Activated naive CD4-positive, alpha-beta T cell treated with anti-CD3 and anti-CD28 coated beads, Interleukin-2, amount 50 U/mL, for 16 hours (primary cell): ENCODE measurements around the gene KLHDC10.
"Not testable (repeated sequence)": the region's sequence is repeated elsewhere in the genome, so short reads cannot be mapped to it uniquely, and the experiment has no call there.

Experiments
- DNase-seq: peaks from one replicate; pipeline ENCODE4 v3.0.0-alpha.2; 2020

The KLHDC10 gene

GRCh38 chr7:130162196-130162595 lies 91.9 kb downstream of the KLHDC10 start:
- no peak for DNase-seq

GRCh38 chr7:130174237-130174959 lies 104.1 kb downstream of the KLHDC10 start:
- DNase-seq, result no peak

- DNase-seq, result no peak
Measured at GRCh38 chr7:130178251-130178650, 107.9 kb downstream of the KLHDC10 start.

GRCh38 chr7:130179631-130180030 lies 109.3 kb downstream of the KLHDC10 start:
- no peak for DNase-seq

- peak; percentile 21 for DNase-seq
Measured at GRCh38 chr7:130180571-130181262, 110.4 kb downstream of the KLHDC10 start.

- no peak for DNase-seq
Measured at GRCh38 chr7:130181263-130181605, 110.9 kb downstream of the KLHDC10 start.

GRCh38 chr7:130182990-130183389 lies 112.7 kb downstream of the KLHDC10 start:
- DNase-seq, result no peak

- not testable (repeated sequence) for DNase-seq
Measured at GRCh38 chr7:130184349-130184748, 114.0 kb downstream of the KLHDC10 start.
